ENCODE data around the gene ZDHHC8. TPM values are rescaled to one million over a fixed set of nuclear protein-coding genes. Genes with fewer than 3 reads are reported as not detected.

The ZDHHC8 gene
- total and polyA plus RNA-seq, 2 donors (not counting 3 experiments of a cell fraction or from before 2014, with no cell fraction given) = 49.8 to 131 TPM

DNA sequence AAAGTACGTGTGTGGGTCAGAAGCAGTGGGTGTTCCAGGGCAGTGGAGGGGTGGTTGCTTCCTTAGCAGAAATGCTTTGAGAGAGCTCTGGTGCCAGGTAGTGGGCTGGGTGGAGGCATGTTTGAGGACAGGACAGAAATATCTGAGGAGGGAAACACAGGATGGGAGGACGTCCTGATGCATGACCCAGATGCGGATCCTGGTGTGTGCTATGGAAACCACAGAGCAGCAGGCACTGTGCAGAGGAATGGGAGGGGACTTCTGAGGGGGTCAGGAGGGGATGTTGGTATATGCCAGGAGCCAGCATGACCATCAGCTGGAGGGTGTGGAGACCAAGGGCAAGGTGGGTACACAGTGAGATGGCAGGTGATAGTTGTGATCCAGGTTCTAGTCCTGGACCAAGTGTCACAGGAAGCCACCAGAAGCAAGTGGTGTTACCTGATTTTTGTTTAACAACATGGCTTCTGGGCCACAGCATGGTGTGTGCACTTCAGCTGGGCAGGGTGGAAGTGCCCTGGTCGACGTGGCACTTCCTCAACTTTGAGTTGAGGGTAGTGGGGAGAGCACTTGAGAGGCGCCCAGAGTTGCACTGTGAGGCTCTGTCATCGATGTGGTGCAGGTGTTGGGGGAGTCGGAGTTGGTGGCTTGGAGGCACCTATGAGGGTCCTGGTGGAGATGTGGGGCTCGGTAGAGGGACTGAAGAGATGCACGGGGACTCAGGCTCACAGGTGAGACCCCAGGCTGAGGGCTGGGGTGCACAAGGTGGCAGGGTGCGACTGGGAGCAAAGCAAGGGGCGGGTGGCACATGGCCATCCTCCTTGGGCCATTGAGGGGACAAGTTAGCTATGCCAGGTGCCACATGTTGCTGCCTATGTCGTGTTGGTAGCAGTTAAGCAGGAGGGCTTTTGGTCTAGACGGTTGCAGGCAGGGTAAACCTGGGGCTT lies 44.0 kb upstream of the ZDHHC8 start:
- CTCF ChIA-PET = interaction anchor here (0.9 kb wide), 1 partner anchor 18 kb away, joined by 3 read pairs; no protein-coding TSS in a partner anchor
- Histone ChIP-seq H3K9me1 (replicated peaks; ENCODE audit: control insufficient read depth, extremely low read depth, insufficient read depth, low read length) (no peaks in the 10 kb centered on the region), H3K4me1 (ENCODE audit: control insufficient read depth, extremely low read depth, insufficient read depth, low read length) (peaks cover 9% of the 10 kb centered on the region), H3K4me2 (ENCODE audit: insufficient read depth, low read length) (no peak overlapping the region), H3K4me3 (replicated peaks in 1 of 3; ENCODE audit: insufficient read depth in 1 of 3, low read depth in 1 of 3, low read length in 3 of 3) (no peak overlapping the region), H3K27me3 (ENCODE audit: control insufficient read depth in 2 of 2, insufficient read depth in 2 of 2, low read length in 2 of 2) (no peaks in the 10 kb centered on the region), H3K36me3 (ENCODE audit: control insufficient read depth in 2 of 2, extremely low read depth in 1 of 2, insufficient read depth in 2 of 2, low read length in 2 of 2) (peaks cover 46 to 62% of the 10 kb centered on the region in 2 experiments), H2AFZ (ENCODE audit: low read depth, low read length) (no peak overlapping the region), H3K79me2 (ENCODE audit: control insufficient read depth, insufficient read depth, low read length) (peaks cover 79% of the 10 kb centered on the region), H3K27ac (ENCODE audit: insufficient read depth, low read depth, low read length) (no peak overlapping the region), H3K9me3 (replicated peaks; ENCODE audit: control insufficient read depth, insufficient read depth, low read length) (no peaks in the 10 kb centered on the region), H3K9ac (replicated peaks; ENCODE audit: extremely low read depth, insufficient read depth, low read length) (no peak overlapping the region), H4K20me1 (replicated peaks; ENCODE audit: control insufficient read depth, extremely low read depth, insufficient read depth, low read length) (peaks cover 2% of the 10 kb centered on the region)
- no peak for FAIRE-seq
- POLR2A ChIA-PET = no interaction called here
- no TSS peak for BruUV-seq (replicated peaks)
- no peak for DNase-seq (ENCODE audit: low read depth, low spot score)
- intact Hi-C loops (cut with micrococcal nuclease) (no loop called here), dilution Hi-C loops (cut with MboI; ENCODE audit: extremely low pct_ligation_motif_present, low sequenced_read_pairs) (no loop called here)
- TF ChIP-seq JUN (IDR thresholded peaks at IDR 0.05; ENCODE audit: borderline replicate concordance, insufficient read depth, insufficient read length, low read depth) (no peak), POLR2A (IDR thresholded peaks at IDR 0.05; ENCODE audit: low read depth, low read length) (no peak), FOS (IDR thresholded peaks at IDR 0.05; ENCODE audit: borderline replicate concordance, insufficient read depth, low read length) (no peak), POLR2AphosphoS5 (IDR thresholded peaks at IDR 0.05; ENCODE audit: insufficient read depth, low read depth, low read length) (no peak), CTCF (IDR thresholded peaks at IDR 0.05; ENCODE audit: extremely low read depth in 1 of 2, insufficient read depth in 1 of 2, low read depth in 1 of 2, low read length in 2 of 2) (no peak), EZH2 (IDR thresholded peaks at IDR 0.05; ENCODE audit: borderline replicate concordance, low read depth, low read length, severe bottlenecking) (no peak), MYC (IDR thresholded peaks at IDR 0.05; ENCODE audit: low read depth, low read length) (no peak), MAX (IDR thresholded peaks at IDR 0.05; ENCODE audit: insufficient read depth, insufficient read length) (no peak), GATA2 (IDR thresholded peaks at IDR 0.05; ENCODE audit: insufficient read depth, insufficient read length, low read depth, low read length) (no peak)
